Adipocyte (in vitro differentiated cells): ENCODE data around the gene ZNF618.

Experiments used
- DNase-seq: peaks from one replicate; pipeline ENCODE4 v3.0.0-alpha.2; 2015; ENCODE audit warnings: low read depth
- H3K27me3 ChIP-seq: replicated peaks from 2 replicates; pipeline ENCODE4 v1.7.0; 2013; ENCODE audit warnings: mild to moderate bottlenecking, low read length, moderate library complexity; ENCODE audit not compliant: control insufficient read depth, insufficient read depth
- H3K36me3 ChIP-seq: 2 replicates; pipeline ENCODE4 v1.7.0; 2013; ENCODE audit warnings: low read length, mild to moderate bottlenecking, moderate library complexity; ENCODE audit not compliant: control insufficient read depth, insufficient read depth, severe bottlenecking
- H3K4me1 ChIP-seq: 2 replicates; pipeline ENCODE4 v1.7.0; 2013; ENCODE audit warnings: mild to moderate bottlenecking, low read length, moderate library complexity; ENCODE audit not compliant: control insufficient read depth, insufficient read depth
- H3K4me3 ChIP-seq: 2 replicates; pipeline ENCODE4 v1.7.0; 2013; ENCODE audit warnings: mild to moderate bottlenecking, low read length, moderate library complexity
- H3K9ac ChIP-seq: 2 replicates; pipeline ENCODE4 v1.7.0; 2013; ENCODE audit warnings: mild to moderate bottlenecking, low read length, moderate library complexity
- H3K9me3 ChIP-seq: 2 replicates; pipeline ENCODE4 v1.7.0; 2013; ENCODE audit warnings: mild to moderate bottlenecking, low read length, moderate library complexity; ENCODE audit not compliant: control insufficient read depth

Gene ZNF618

GRCh38 chr9:113896713-113897112, 20.6 kb downstream of the ZNF618 start:
- no peak for DNase-seq
- H3K4me1 ChIP-seq: peaks cover 7% of the 10 kb centered on the region
- H3K9me3 ChIP-seq: no peaks in the 10 kb centered on the region
- H3K4me3 ChIP-seq: no peak overlapping the region
- no peaks in the 10 kb centered on the region for H3K27me3 ChIP-seq
- H3K36me3 ChIP-seq: no peaks in the 10 kb centered on the region
- H3K9ac ChIP-seq: no peak overlapping the region

DNA sequence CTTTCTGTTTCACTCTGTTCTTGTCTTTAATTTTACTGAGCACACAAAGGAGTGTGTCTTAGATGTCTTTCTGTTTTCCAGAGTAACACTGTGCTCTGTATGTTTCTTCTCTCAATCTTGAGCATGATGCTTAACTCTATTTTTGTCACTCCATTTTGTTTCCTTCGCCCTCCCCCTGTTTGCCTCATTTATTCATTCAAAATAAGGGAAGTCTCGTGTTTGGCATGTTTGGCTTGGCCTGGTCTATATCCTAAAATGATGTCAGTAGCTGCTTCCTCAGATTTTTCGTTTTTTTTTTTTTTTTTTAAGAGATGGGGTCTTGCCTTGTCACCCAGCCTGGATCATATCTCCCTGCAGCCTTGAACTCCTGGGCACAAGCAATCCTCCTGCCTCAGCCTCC, 22.0 kb downstream of the ZNF618 start:
- no peak for DNase-seq
- Histone ChIP-seq H3K9ac (no peak overlapping the region), H3K36me3 (no peaks in the 10 kb centered on the region), H3K4me1 (peaks cover 7% of the 10 kb centered on the region), H3K4me3 (no peak overlapping the region), H3K9me3 (peaks cover 1% of the 10 kb centered on the region), H3K27me3 (no peaks in the 10 kb centered on the region)

DNA sequence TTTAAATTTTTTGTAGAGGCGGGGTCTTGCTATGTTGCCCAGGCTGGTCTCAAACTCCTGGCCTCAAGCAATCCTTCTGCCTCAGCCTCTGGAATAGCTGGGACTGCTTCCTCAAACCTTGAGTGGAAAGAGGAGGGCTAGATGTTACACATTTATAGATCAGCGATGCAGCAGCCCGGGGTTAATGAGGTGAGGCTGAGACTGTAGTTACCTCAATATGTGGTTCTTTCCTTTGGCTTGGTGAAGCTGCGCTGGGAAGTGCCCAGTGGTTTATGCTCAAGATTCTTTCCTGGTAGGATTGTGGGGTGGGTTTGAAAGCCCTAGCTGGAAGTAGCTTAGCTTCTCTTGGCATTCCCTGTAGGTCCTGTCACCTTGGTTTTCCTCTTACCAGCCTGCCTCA, 22.5 kb downstream of the ZNF618 start:
- Histone ChIP-seq H3K4me1 (peaks cover 7% of the 10 kb centered on the region), H3K9ac (no peak overlapping the region), H3K36me3 (no peaks in the 10 kb centered on the region), H3K27me3 (no peaks in the 10 kb centered on the region), H3K9me3 (peaks cover 6% of the 10 kb centered on the region), H3K4me3 (no peak overlapping the region)
- DNase-seq: no peak

- Histone ChIP-seq H3K36me3 (no peaks in the 10 kb centered on the region), H3K9me3 (peaks cover 10% of the 10 kb centered on the region), H3K9ac (no peak overlapping the region), H3K4me3 (no peak overlapping the region), H3K27me3 (no peaks in the 10 kb centered on the region), H3K4me1 (peaks cover 7% of the 10 kb centered on the region)
- no peak for DNase-seq
Measured at GRCh38 chr9:113899205-113899604, 23.1 kb downstream of the ZNF618 start.

GRCh38 chr9:113901221-113901688, 25.1 kb downstream of the ZNF618 start:
- DNase-seq: no peak
- Histone ChIP-seq H3K9ac (no peak overlapping the region), H3K27me3 (no peaks in the 10 kb centered on the region), H3K4me1 (peaks cover 5% of the 10 kb centered on the region), H3K36me3 (no peaks in the 10 kb centered on the region), H3K9me3 (peaks cover 10% of the 10 kb centered on the region), H3K4me3 (no peak overlapping the region)

GRCh38 chr9:113903514-113904077, 27.5 kb downstream of the ZNF618 start:
- peaks cover 10% of the 10 kb centered on the region for H3K9me3 ChIP-seq
- no peak for DNase-seq
- H3K4me1 ChIP-seq: peaks cover 16% of the 10 kb centered on the region
- H3K36me3 ChIP-seq: no peaks in the 10 kb centered on the region
- no peaks in the 10 kb centered on the region for H3K27me3 ChIP-seq
- no peak overlapping the region for H3K9ac ChIP-seq
- no peak overlapping the region for H3K4me3 ChIP-seq

GRCh38 chr9:113906411-113907110, 30.5 kb downstream of the ZNF618 start:
- peaks cover 16% of the 10 kb centered on the region for H3K4me1 ChIP-seq
- H3K36me3 ChIP-seq: no peaks in the 10 kb centered on the region
- DNase-seq: peak; percentile 19
- no peak overlapping the region for H3K9ac ChIP-seq
- H3K9me3 ChIP-seq: peaks cover 10% of the 10 kb centered on the region
- peak overlapping the region; percentile 20 for H3K4me3 ChIP-seq
- H3K27me3 ChIP-seq: no peaks in the 10 kb centered on the region

DNA sequence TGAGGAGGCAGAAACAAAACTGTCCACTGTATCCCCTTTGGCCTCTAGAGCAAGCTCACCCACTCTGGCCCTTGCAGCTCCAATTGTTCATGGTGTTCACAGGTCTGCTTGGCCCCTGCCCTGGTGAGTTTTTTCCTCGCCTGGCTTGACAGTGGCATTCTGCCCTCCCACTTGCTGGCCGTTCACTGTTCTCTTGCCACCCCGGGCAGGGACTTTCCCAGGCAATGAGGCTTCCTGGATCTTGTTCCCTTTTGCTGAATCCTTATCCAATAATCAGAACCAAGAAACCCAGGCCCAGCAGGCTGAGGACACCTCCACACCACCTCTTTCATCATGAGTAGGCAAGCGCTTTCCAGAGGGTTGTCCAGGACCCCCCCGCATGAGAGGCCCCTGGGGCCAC, 31.2 kb downstream of the ZNF618 start:
- H3K9me3 ChIP-seq: peaks cover 10% of the 10 kb centered on the region

GRCh38 chr9:113909421-113909820, 33.3 kb downstream of the ZNF618 start:
- Histone ChIP-seq H3K4me3 (no peak overlapping the region), H3K4me1 (peaks cover 35% of the 10 kb centered on the region), H3K27me3 (no peaks in the 10 kb centered on the region), H3K9me3 (no peaks in the 10 kb centered on the region), H3K36me3 (no peaks in the 10 kb centered on the region), H3K9ac (no peak overlapping the region)
- DNase-seq: no peak

More for the DNA sequence above, 31.2 kb downstream of the ZNF618 start:
- no peak overlapping the region for H3K4me3 ChIP-seq
- H3K9ac ChIP-seq: no peak overlapping the region
- no peaks in the 10 kb centered on the region for H3K27me3 ChIP-seq
- H3K36me3 ChIP-seq: no peaks in the 10 kb centered on the region
- peaks cover 19% of the 10 kb centered on the region for H3K4me1 ChIP-seq
- DNase-seq: no peak

DNA sequence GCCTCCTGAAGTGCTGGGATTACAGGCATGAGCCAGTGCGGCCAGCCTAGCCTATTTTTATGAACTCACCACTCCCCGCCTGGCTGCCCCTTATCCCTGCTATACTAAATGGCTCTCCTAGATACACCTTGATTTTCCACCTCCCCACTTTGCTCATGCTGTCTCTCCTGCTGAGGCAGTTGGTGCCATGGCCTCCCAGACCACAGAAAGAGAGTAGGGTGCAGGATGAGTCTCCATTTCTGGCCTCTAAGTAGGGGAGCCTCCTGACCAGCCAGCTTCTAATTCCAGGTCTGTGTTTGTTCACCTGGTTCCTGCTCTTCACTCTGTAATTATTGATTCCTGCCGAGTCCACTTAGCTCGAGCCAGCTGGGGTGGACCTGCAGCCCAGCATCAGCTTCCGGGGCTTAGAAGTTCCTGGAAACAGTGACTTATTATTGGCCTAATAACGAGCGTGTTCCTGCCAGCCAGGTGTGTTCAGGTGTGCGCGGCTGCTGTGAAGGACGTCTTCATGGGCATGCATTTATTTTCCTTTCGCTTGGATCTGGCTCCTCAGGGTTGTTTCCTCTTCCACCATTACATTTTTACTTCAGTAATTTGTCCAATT, 34.0 kb downstream of the ZNF618 start:
- Histone ChIP-seq H3K27me3 (no peaks in the 10 kb centered on the region), H3K36me3 (no peaks in the 10 kb centered on the region), H3K4me3 (no peak overlapping the region), H3K9me3 (no peaks in the 10 kb centered on the region), H3K4me1 (peaks cover 35% of the 10 kb centered on the region), H3K9ac (no peak overlapping the region)
- DNase-seq: no peak

GRCh38 chr9:113911850-113912557, 35.9 kb downstream of the ZNF618 start:
- Histone ChIP-seq H3K36me3 (no peaks in the 10 kb centered on the region), H3K9ac (no peak overlapping the region), H3K27me3 (no peaks in the 10 kb centered on the region), H3K4me3 (no peak overlapping the region), H3K9me3 (no peaks in the 10 kb centered on the region), H3K4me1 (peaks cover 23% of the 10 kb centered on the region)
- DNase-seq: no peak
